ENCODE data around the gene RAB11FIP4.

DNA sequence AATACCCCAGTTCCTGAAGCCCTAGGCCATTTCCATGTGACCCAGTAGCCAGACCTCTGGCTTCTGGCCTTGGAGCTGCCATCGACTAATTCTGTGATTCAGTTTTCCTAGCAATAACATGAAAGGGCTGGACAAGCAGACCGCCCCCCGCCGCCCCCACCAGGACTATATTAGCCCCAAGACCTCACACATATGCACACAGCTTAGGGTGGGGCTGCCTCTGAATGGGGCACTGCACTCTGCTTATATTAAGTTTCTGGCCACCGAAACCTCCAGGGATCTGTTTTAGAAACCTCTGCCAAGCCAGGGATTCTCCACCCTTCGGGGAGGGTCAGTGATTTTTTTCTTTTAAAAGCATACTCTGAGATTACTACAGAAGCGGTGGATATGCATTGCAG, 2.3 kb downstream of the RAB11FIP4 start:
- TF ChIP-seq CTCF (IDR thresholded peaks at IDR 0.05) (no peak), EP300 (IDR thresholded peaks at IDR 0.05; ENCODE audit: low read depth) (no peak), POLR2AphosphoS5 (IDR thresholded peaks at IDR 0.05) (no peak), POLR2A (IDR thresholded peaks at IDR 0.05) (no peak)

Measured in transverse colon (tissue), 4 donors.